DOHH2 (cell line): ENCODE data around the gene CDS2.

Source experiments
- CTCF ChIP-seq: fragments of 200-600 bp; sonication (generic); IDR thresholded peaks from one replicate; pipeline ENCODE4 v1.5.1; 2014; ENCODE audit warnings: antibody characterized with exemption, mild to moderate bottlenecking, low read depth, low read length; ENCODE audit not compliant: poor library complexity, severe bottlenecking
- EZH2phosphoT487 ChIP-seq: fragments of 200-600 bp; sonication (generic); IDR thresholded peaks from 2 replicates; pipeline ENCODE4 v1.6.1; 2017; ENCODE audit warnings: borderline replicate concordance, mild to moderate bottlenecking, antibody characterized with exemption, low read length, moderate library complexity, mixed read lengths

GRCh38 chr20:5222919-5223634 is 96.3 kb downstream of the CDS2 start:
- TF ChIP-seq CTCF (peak; percentile 99), EZH2phosphoT487 (no peak)
